ENCODE measurements around the gene P2RY11.

The P2RY11 gene

GRCh38 chr19:10111405-10111811 is at the start of gene P2RY11:
Gene P2RY11, plus strand, starts transcription at chr19:10111693. Its CDS starts 29 bp downstream, at chr19:10111722.
- peak in 1 of 2 donors; percentile 54 for DNase-seq (ENCODE audit: low read depth in 2 of 2)

GRCh38 chr19:10061717-10062310 is 49.7 kb upstream of the P2RY11 start:
- DNase-seq (ENCODE audit: low read depth in 2 of 2) = no peak

GRCh38 chr19:10068205-10068604 is 43.3 kb upstream of the P2RY11 start:
- DNase-seq (ENCODE audit: low read depth in 2 of 2) = no peak

- no peak for DNase-seq (ENCODE audit: low read depth in 2 of 2)
Measured at GRCh38 chr19:10069046-10069445, 42.4 kb upstream of the P2RY11 start.

- DNase-seq (ENCODE audit: low read depth in 2 of 2) = no peak
Measured at GRCh38 chr19:10070730-10071446, 40.6 kb upstream of the P2RY11 start.

GRCh38 chr19:10074153-10074552 is 37.3 kb upstream of the P2RY11 start:
- DNase-seq (ENCODE audit: low read depth in 2 of 2) = peak in 1 of 2 donors; percentile 39

- DNase-seq (ENCODE audit: low read depth in 2 of 2) = no peak
Measured at GRCh38 chr19:10076535-10076934, 35.0 kb upstream of the P2RY11 start.

GRCh38 chr19:10078329-10078728 is 33.2 kb upstream of the P2RY11 start:
- DNase-seq (ENCODE audit: low read depth in 2 of 2) = no peak

GRCh38 chr19:10079031-10079453 is 32.5 kb upstream of the P2RY11 start:
- DNase-seq (ENCODE audit: low read depth in 2 of 2) = no peak

GRCh38 chr19:10083911-10084310 is 27.6 kb upstream of the P2RY11 start:
- DNase-seq (ENCODE audit: low read depth in 2 of 2) = no peak

- DNase-seq (ENCODE audit: low read depth in 2 of 2) = no peak
Measured at GRCh38 chr19:10084803-10085202, 26.7 kb upstream of the P2RY11 start.

GRCh38 chr19:10085641-10086590 is 25.6 kb upstream of the P2RY11 start, which contains the start of gene SHFL:
Gene SHFL, plus strand, starts transcription at chr19:10086317. Its CDS starts 111 bp downstream, at chr19:10086428.
- DNase-seq (ENCODE audit: low read depth in 2 of 2) = peak; percentile 60 to 81

- peak in 1 of 2 donors; percentile 68 for DNase-seq (ENCODE audit: low read depth in 2 of 2)
Measured at GRCh38 chr19:10086591-10087192, 24.8 kb upstream of the P2RY11 start.

GRCh38 chr19:10087296-10088061 is 24.0 kb upstream of the P2RY11 start:
- DNase-seq (ENCODE audit: low read depth in 2 of 2) = no peak

GRCh38 chr19:10088949-10089554 is 22.4 kb upstream of the P2RY11 start:
- no peak for DNase-seq (ENCODE audit: low read depth in 2 of 2)

- DNase-seq (ENCODE audit: low read depth in 2 of 2) = no peak
Measured at GRCh38 chr19:10089801-10090375, 21.6 kb upstream of the P2RY11 start.

GRCh38 chr19:10091370-10091687 is 20.2 kb upstream of the P2RY11 start:
- DNase-seq (ENCODE audit: low read depth in 2 of 2) = no peak

GRCh38 chr19:10091895-10092641 is 19.4 kb upstream of the P2RY11 start:
- no peak for DNase-seq (ENCODE audit: low read depth in 2 of 2)

GRCh38 chr19:10092648-10093294 is 18.7 kb upstream of the P2RY11 start:
- DNase-seq (ENCODE audit: low read depth in 2 of 2) = no peak
